HG02840 (cell line): Measurements from ENCODE around the gene BACH2.

Source experiments
- ATAC-seq: cut with Tn5 transposase; IDR thresholded peaks from one replicate; pipeline ENCODE4 v1.9.1; 2021; ENCODE audit warnings: mild to moderate bottlenecking, moderate library complexity, moderate number of reproducible peaks; ENCODE audit not compliant: unreplicated experiment, low FRiP score

The BACH2 gene

DNA sequence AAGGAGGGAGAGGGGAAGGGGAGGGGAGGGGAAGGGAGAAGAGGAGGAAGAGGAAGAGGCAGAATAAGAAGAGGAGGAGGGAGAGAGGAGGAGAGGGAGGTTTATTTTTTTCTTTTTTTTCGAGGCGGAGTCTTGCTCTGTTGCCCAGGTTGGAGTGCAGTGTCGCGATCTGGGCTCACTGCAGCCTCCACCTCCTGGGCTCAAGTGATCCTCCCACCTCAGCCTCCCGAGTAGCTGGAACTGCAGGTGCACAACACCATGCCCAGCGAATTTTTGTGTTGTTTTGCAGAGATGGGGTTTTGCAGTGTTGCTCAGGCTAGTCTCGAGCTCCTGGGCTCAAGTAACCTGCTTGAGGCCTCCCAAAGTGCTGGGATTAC, 408.5 kb downstream of the BACH2 start:
- no peak for ATAC-seq

DNA sequence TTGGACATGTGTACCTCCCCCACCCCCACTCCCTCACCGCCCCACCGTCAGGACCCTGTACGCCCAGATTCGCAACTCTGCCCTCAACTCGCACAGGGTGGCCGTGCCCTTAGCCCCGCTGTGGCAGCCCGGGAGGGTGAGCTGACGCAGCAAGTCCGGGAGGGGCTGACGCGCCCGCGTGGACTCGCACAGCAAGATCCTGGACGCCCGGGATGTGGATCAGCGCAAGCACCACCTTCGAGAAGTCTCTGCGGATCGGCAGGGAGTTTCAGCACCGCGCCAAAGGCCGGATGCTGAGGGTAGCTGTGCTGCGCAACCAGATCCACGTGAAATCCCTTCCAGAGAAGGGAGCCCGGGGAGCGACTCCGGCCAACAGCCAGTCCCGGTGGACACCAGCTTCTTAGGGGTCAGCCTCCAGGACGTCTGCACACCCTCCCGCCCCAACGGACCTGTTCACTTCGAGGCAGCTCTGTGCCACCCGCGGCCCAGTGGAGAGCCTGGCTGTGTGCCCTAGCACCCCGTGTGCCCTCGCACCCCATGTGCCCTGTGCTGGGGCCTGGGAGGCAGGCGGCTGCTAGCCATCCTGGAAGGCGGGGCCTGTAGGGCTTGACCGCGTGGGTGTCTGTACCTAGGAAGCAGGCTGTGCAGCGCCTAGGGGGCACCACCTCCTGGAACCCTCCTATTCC, 409.0 kb downstream of the BACH2 start:
- ATAC-seq, result no peak

DNA sequence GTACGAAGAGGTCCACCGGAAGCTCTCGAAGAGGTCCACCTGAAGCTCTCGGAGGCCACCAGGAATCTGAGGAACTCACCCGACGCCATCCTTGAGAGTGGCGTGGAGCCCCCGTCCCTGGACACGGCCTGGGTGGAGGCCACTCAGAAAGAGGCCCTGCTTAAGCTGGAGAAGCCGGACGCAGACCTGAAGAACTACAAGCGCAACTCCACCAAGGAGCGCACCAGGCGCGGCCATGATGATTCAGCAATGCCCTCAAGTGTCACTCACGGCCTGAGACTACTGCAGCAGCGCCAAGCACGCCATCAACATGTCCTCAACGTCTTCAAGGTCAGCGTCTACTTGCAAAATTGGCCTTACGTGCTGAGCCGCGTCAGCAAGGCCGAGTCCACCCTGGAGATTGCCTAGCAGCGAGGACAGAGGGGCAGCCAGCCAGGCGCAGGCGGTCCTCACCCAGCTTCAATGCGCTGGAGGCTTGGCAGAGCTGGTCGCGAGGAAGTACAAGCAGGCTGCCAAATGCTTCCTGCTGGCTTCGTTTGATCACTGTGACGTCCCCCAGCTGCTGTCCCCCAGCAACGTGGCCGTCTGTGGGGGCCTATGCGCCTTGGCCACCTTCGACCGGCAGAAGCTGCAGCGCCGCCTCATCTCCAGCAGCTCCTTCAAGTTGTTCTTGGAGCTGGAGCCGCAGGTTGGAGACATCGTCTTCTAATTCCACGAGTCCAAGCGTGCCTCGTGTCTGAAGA, 410.1 kb downstream of the BACH2 start:
- no peak for ATAC-seq
